ENCODE measurements around the gene TCEANC2.
"Not testable (repeated sequence)": the region's sequence is repeated elsewhere in the genome, so short reads cannot be mapped to it uniquely, and the experiment has no call there.

Gene TCEANC2

GRCh38 chr1:54052934-54053744 is at the start of gene TCEANC2, which contains the start of gene TMEM59:
Gene TCEANC2 (plus strand): TSS chr1:54053608. CDS start chr1:54054423, 815 bp downstream.
Gene TMEM59 (minus strand): TSS chr1:54053204. CDS start chr1:54053188, 16 bp downstream.
- peak; percentile 100 for DNase-seq

- DNase-seq = not testable (repeated sequence)
Observed at GRCh38 chr1:54003750-54004480, 49.5 kb upstream of the TCEANC2 start.

DNA sequence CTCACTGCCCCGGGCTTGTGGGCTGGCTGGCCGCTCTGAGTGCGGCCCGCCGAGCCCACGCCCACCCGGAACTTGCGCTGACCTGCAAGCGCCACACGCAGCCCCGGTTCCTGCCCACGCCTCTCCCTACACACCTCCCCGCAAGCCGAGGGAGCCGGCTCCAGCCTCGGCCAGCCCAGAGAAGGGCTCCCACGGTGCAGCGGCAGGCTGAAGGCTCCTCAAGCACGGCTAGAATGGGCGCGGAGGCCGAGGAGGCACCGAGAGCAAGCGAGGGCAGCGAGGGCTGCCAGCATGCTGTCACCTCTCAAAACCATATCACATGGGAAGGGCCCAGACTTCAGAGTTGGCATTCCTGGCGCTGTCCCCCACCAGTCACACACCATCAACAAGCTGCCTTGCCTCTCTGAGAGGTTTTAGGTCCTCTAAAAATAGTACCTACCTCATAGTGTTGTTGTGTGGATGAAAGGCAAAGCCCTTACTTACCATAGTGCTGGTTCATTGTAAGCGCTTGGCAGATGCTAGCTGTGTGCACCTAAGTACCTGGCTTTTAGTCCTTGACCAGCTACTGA is 48.8 kb upstream of the TCEANC2 start:
- DNase-seq = no peak

DNA sequence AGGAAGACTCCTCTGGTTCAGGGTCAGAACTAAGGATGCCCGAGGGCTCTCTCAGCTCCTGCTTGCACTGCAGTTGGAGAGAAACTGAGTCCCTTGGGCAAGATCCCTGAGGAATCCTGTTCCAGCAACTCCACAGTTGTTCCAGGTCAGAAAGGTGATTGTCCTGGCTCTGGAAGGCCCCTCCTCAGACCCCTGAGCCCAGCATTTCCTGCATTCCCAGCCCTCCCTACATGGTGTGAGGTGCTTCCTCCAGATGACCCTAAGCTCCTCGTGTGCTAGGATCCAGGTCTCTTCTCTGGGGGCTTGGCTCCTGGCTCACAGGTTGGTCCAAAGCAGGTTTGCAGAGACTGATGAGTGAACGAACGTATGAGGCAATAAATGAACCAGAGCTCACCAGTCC is 46.9 kb upstream of the TCEANC2 start:
- no peak for DNase-seq

DNA sequence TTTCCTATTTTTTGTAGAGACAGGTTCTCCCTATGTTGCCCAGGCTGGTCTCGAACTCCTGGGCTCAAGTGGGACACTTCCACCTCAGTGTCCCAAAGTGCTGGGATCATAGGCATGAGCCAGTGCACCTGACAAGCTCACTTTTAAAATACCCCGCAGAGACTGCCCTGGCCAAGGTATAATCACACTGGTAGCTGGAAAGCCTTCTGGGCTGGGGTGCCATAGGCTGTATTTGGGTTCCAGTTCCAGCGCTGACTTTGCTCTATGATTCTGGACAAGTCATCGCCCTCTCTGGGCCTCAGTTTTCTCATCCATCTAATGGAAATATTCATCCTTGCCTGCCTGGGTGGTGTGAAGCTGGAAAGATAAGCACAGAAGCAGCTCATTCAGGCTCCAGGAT is 45.8 kb upstream of the TCEANC2 start:
- no peak for DNase-seq

GRCh38 chr1:54008876-54009275 is 44.5 kb upstream of the TCEANC2 start:
- no peak for DNase-seq

DNA sequence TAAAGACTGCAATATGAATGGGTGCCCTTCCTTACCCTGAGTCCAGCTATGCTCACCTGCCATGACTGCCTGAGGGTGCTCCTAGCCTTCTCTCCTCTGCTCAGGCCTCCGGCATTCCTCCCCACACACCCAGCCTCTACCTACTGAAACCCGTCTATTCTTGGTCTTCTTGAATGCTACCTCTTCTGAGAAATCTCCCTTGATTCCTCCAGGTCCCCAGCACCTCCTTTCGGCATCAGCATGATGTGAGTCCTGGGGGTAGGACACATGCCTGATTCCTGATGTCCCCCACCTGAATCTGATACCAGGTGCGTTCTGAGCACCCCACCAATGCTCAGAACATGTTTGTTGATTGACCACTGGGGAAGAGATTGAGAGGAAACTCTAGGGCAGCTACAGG is 44.0 kb upstream of the TCEANC2 start:
- no peak for DNase-seq

- DNase-seq = no peak
Observed at GRCh38 chr1:54010415-54011117, 42.8 kb upstream of the TCEANC2 start.

- DNase-seq = no peak
Observed at GRCh38 chr1:54011316-54012007, 41.9 kb upstream of the TCEANC2 start.

DNA sequence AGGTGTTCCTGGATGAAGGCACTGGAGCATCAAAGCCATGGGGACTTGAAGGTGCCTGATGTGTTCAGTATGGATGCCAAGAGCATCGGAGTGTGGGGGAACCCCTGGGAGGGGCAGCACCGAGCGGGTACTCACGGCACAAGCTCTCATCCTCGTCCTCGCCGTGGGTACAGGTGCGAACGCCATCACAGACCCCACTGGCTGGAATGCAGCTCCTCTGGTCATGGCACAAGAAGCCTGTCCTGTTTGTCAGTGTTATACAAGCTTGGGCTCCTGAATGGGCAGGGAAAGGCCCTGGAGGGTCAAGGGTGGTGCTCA is 41.4 kb upstream of the TCEANC2 start:
- DNase-seq = no peak

GRCh38 chr1:54012863-54013262 is 40.5 kb upstream of the TCEANC2 start:
- DNase-seq = no peak

DNA sequence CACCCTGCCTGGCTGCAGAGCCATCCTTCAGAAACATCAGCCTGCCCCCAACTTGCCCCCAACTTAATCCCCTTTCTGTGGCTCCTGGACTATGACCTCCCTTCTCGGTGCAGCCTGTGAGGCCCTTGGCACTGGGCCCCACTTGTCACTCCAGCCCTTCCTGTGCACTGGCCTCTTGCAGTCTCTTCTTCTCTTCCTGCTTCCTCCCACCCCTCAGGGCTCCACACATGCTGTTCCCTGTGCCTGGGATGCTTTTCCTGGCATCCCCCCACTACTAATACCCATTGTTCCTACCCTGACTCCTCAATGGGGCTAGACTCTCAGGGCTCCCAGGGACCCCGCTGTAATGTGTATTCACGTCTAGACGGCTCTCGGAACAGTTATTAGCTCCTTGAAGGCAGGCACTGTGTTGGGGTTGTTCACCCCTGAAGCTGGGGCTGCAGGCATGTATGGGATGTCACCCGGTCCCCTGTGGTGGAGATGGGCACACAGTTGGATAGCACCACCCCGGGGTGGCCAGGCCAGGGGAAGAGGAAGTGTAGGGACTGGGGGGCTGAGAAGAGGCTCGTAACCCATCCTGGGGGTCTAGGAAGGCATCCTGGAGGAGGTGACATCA is 39.9 kb upstream of the TCEANC2 start:
- DNase-seq = no peak

DNA sequence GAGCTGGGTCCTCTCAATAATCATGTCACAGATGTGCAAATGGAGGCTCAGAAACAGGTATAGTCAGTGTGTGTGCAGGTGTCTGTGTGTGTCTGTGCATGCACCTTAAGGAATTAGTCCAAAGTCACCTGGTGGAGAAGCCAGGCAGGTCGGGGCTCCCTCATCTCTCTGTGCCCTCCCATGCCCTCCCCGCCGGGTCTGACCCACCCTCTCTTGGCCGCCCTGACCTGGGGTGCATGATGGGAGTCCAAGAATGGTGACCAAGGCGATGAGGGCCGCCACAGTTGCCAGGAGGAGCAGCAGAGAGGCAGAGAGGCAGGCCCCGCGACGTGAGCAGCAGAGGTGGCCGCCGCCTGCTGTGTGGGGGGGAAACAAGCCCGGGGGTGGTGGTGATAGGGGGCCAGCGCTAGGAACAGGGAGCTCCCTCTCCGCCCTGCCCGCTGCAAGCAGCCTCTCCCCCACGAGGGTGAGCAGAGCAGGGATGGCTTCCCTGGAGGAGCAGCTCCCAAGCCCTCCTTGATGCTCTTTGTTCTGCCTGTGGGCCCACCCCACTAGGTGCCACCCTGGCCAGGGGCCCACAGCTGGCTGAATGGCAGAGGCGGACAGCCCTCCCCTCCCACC is 39.3 kb upstream of the TCEANC2 start:
- no peak for DNase-seq

GRCh38 chr1:54016343-54017282 is 36.8 kb upstream of the TCEANC2 start:
- peak; percentile 50 for DNase-seq

DNA sequence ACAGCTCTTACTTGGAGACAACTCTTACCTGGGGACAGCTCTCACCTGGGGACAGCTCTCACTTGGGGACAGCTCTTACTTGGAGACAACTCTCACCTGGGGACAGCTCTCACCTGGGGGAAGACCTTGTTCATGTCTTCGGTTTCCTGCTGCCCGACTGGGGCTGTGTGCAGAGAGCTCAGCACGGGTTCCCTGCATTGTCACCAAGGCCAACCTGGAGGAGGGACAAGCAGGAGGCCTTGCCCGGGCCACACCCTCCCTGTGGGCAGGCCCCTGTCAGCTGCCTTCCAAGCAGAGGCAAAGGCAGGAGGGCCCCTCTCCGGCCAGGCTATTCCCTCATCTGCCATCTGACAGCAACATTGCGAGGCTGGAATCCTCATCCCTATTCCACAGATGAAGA is 35.4 kb upstream of the TCEANC2 start, which contains the start of gene LDLRAD1:
LDLRAD1 (minus strand) TSS at position 208 of the 400 bp plus-strand sequence; CDS start at position 134, 74 bp downstream.
- DNase-seq = no peak

GRCh38 chr1:54018635-54019034 is 34.8 kb upstream of the TCEANC2 start:
- no peak for DNase-seq

DNA sequence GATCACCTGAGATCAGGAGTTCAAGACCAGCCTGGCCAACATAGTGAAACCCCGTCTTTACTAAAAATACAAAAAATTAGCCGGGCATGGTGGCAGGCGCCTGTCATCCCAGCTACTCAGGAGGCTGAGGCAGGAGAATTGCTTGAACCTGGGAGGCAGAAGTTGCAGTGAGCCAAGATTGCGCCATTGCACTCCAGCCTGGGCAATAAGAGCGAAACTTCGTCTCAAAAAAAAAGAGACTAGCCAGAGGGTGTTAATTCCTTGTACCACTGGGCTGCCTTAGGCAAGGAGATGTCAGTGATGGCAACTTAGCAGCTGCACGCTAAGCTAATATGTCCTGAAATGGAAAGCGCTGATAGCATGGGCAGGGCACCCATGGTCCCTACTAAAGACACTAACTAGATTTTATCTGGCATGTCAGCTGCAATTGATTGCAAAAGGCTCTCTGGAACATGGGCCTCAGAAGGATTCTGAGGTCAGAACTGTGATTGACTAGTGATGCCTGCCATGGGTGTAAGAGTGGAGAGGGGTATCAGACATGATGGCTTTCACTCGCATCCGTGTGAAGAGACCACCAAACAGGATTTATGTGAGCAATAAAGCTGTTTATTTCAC is 33.7 kb upstream of the TCEANC2 start:
- DNase-seq = not testable (repeated sequence)

- no peak for DNase-seq
Observed at GRCh38 chr1:54024358-54024757, 29.1 kb upstream of the TCEANC2 start.

DNA sequence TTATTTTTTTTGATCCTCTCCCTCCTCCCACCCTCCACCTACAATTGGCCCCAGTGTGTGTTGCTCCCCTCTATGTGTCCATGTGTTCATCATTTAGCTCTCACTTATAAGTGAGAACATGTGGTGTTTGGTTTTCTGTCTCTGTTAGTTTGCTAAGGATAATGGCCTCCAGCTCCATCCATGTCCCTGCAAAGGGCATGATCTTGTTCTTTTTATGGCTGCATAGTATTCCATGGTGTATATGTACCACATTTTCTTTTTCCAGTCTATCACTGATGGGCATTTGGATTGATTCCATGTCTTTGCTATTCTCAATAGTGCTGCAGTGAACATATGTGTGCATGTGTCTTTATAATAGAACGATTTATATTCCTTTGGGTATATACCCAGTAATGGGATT is 28.6 kb upstream of the TCEANC2 start:
- not testable (repeated sequence) for DNase-seq

DNA sequence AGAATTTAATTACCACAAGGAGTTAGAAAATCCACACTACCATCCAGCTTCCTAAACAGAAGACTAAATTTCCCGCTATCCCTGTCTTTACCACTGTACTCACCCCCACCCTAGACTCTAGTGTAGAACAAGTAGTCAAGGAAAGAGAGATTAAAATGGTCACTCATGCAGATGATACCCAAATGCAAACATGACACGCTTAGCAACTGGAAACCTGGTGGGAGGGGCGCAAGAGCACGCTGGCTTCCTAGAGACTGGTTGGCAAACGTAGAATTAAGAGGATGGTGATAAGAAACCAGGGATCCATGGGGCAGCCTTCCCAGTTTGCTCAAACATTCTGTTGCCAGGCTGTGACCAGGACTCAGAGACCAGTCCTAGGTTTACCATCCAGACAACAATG is 25.6 kb upstream of the TCEANC2 start:
- DNase-seq = no peak

Measured in EL (cell line).